Loucy (cell line): ENCODE data around the gene COQ3.

Experiments
- H2AFZ ChIP-seq: fragments of 200-600 bp; sonication (generic); 2 replicates; pipeline ENCODE4 v1.6.0; 2016; ENCODE audit warnings: antibody characterized with exemption, mild to moderate bottlenecking, low read length, moderate library complexity
- H3F3A ChIP-seq: fragments of 200-600 bp; 2 replicates; pipeline ENCODE4 v1.6.0; 2016; ENCODE audit warnings: antibody characterized with exemption, low read depth, mild to moderate bottlenecking
- H3K27me3 ChIP-seq: fragments of 200-600 bp; sonication (generic); 2 replicates; pipeline ENCODE4 v1.6.1; 2014; ENCODE audit warnings: low read length, mild to moderate bottlenecking; ENCODE audit not compliant: insufficient read depth, poor library complexity, severe bottlenecking
- H3K36me3 ChIP-seq: fragments of 200-600 bp; sonication (generic); 2 replicates; pipeline ENCODE4 v1.6.1; 2016; ENCODE audit warnings: low read length; ENCODE audit not compliant: insufficient read depth
- H3K4me1 ChIP-seq: fragments of 200-600 bp; sonication (generic); 2 replicates; pipeline ENCODE4 v1.5.1; 2014; ENCODE audit warnings: low read length, mild to moderate bottlenecking; ENCODE audit not compliant: insufficient read depth, poor library complexity, severe bottlenecking
- H3K4me2 ChIP-seq: fragments of 200-600 bp; sonication (generic); 2 replicates; pipeline ENCODE4 v1.6.0; 2014; ENCODE audit warnings: antibody characterized with exemption, low read length, low read depth, mild to moderate bottlenecking; ENCODE audit not compliant: poor library complexity, severe bottlenecking
- H3K4me3 ChIP-seq: fragments of 200-600 bp; sonication (generic); 2 replicates; pipeline ENCODE4 v1.5.1; 2014; ENCODE audit warnings: low read length, mild to moderate bottlenecking, mixed read lengths; ENCODE audit not compliant: poor library complexity, severe bottlenecking
- H3K79me2 ChIP-seq: fragments of 200-600 bp; sonication (generic); 2 replicates; pipeline ENCODE4 v1.6.1; 2014; ENCODE audit warnings: low read length; ENCODE audit not compliant: insufficient read depth
- H3K9ac ChIP-seq: fragments of 200-600 bp; sonication (generic); 2 replicates; pipeline ENCODE4 v1.6.0; 2014; ENCODE audit warnings: mild to moderate bottlenecking, low read depth, low read length, moderate library complexity; ENCODE audit not compliant: poor library complexity, severe bottlenecking
- H3K9me2 ChIP-seq: fragments of 200-600 bp; sonication (generic); replicated peaks from 2 replicates; pipeline ENCODE4 v1.6.1; 2016; ENCODE audit warnings: low read depth, low read length, mixed read lengths
- H3K9me3 ChIP-seq: fragments of 200-600 bp; sonication (generic); 2 replicates; pipeline ENCODE4 v1.6.1; 2014; ENCODE audit warnings: mild to moderate bottlenecking, antibody characterized with exemption, low read length, low read depth; ENCODE audit not compliant: insufficient read depth
- H4K20me1 ChIP-seq: fragments of 200-600 bp; sonication (generic); 2 replicates; pipeline ENCODE4 v1.6.0; 2014; ENCODE audit warnings: antibody characterized with exemption, low read length, mild to moderate bottlenecking; ENCODE audit not compliant: insufficient read depth, poor library complexity, severe bottlenecking
- CTCF ChIP-seq: fragments of 200-600 bp; sonication (generic); conservative IDR thresholded peaks from 2 replicates; pipeline ENCODE4 v1.5.1; 2014; ENCODE audit warnings: mild to moderate bottlenecking, antibody characterized with exemption, low read length
- EZH2phosphoT487 ChIP-seq: fragments of 200-600 bp; IDR thresholded peaks from 2 replicates; pipeline ENCODE4 v1.6.1; 2018; ENCODE audit warnings: antibody characterized with exemption, mild to moderate bottlenecking, moderate library complexity, borderline replicate concordance

The COQ3 gene

GRCh38 chr6:99425647-99426450, 31.9 kb upstream of the COQ3 start:
- no peaks in the 10 kb centered on the region for H3K9me2 ChIP-seq
- H3K4me1 ChIP-seq = peaks cover 48% of the 10 kb centered on the region
- H3K4me3 ChIP-seq = peak overlapping the region; percentile 96
- H3F3A ChIP-seq = no peaks in the 10 kb centered on the region
- peaks cover 38% of the 10 kb centered on the region for H4K20me1 ChIP-seq
- peak overlapping the region; percentile 97 for H3K9ac ChIP-seq
- H3K27me3 ChIP-seq = no peaks in the 10 kb centered on the region
- H2AFZ ChIP-seq = peak overlapping the region; percentile 99
- H3K36me3 ChIP-seq = no peaks in the 10 kb centered on the region
- peak overlapping the region; percentile 77 for H3K4me2 ChIP-seq
- H3K79me2 ChIP-seq = peaks cover 69% of the 10 kb centered on the region
- no peak for TF ChIP-seq EZH2phosphoT487
- peak; percentile 57 for TF ChIP-seq CTCF
- H3K9me3 ChIP-seq = no peaks in the 10 kb centered on the region

GRCh38 chr6:99424761-99425646, 31.0 kb upstream of the COQ3 start, which contains the start of gene PNISR:
TSS of gene PNISR (minus strand) at chr6:99425308. CDS start at chr6:99414659, 10,649 bp downstream.
- Histone ChIP-seq H3K4me3 (peak within 1 kb of the TSS; percentile 96), H3K4me2 (peak within 1 kb of the TSS; percentile 92), H3K4me1 (peaks cover 56% of the 10 kb centered on the region), H3F3A (no peaks in the 10 kb centered on the region), H3K27me3 (no peaks in the 10 kb centered on the region), H3K9ac (peak within 1 kb of the TSS; percentile 97), H3K9me2 (no peaks in the 10 kb centered on the region), H3K36me3 (no peaks in the 10 kb centered on the region), H4K20me1 (peaks cover 47% of the 10 kb centered on the region), H3K9me3 (no peaks in the 10 kb centered on the region), H2AFZ (peak within 1 kb of the TSS; percentile 99), H3K79me2 (peaks cover 78% of the 10 kb centered on the region)
- TF ChIP-seq EZH2phosphoT487 = no peak
- TF ChIP-seq CTCF = no peak

GRCh38 chr6:99424022-99424421, 30.0 kb upstream of the COQ3 start:
- H3K9me2 ChIP-seq = no peaks in the 10 kb centered on the region
- no peaks in the 10 kb centered on the region for H3K36me3 ChIP-seq
- peak overlapping the region; percentile 97 for H3K9ac ChIP-seq
- H3K9me3 ChIP-seq = no peaks in the 10 kb centered on the region
- peaks cover 58% of the 10 kb centered on the region for H3K4me1 ChIP-seq
- H3K4me2 ChIP-seq = peak overlapping the region; percentile 92
- peak overlapping the region; percentile 96 for H3K4me3 ChIP-seq
- peaks cover 87% of the 10 kb centered on the region for H3K79me2 ChIP-seq
- no peaks in the 10 kb centered on the region for H3F3A ChIP-seq
- H4K20me1 ChIP-seq = peaks cover 55% of the 10 kb centered on the region
- no peak overlapping the region for H2AFZ ChIP-seq
- H3K27me3 ChIP-seq = no peaks in the 10 kb centered on the region
- TF ChIP-seq CTCF (no peak), EZH2phosphoT487 (no peak)
